Effector memory CD4-positive, alpha-beta T cell (primary cell): ENCODE measurements around the gene ADAMTS14.

Experiments used
- DNase-seq, 3 donors: peaks; one replicate each; pipeline ENCODE4 v3.0.0-alpha.2; 2020
- H3K27ac ChIP-seq: 2 replicates; pipeline ENCODE4 v1.7.0; 2013; ENCODE audit warnings: mild to moderate bottlenecking, low read length, moderate library complexity; ENCODE audit not compliant: insufficient read depth, poor library complexity, severe bottlenecking
- H3K27me3 ChIP-seq: replicated peaks from 2 replicates; pipeline ENCODE4 v1.7.0; 2013; ENCODE audit warnings: mild to moderate bottlenecking, low read length; ENCODE audit not compliant: insufficient read depth, control insufficient read depth, poor library complexity, severe bottlenecking
- H3K36me3 ChIP-seq: 2 replicates; pipeline ENCODE4 v1.7.0; 2013; ENCODE audit warnings: mild to moderate bottlenecking, low read length, moderate library complexity; ENCODE audit not compliant: control insufficient read depth, insufficient read depth
- H3K4me1 ChIP-seq: 2 replicates; pipeline ENCODE4 v1.7.0; 2013; ENCODE audit warnings: low read length, mild to moderate bottlenecking; ENCODE audit not compliant: control insufficient read depth, insufficient read depth, poor library complexity, severe bottlenecking
- H3K4me3 ChIP-seq: 2 replicates; pipeline ENCODE4 v1.7.0; 2013; ENCODE audit warnings: low read length, low read depth, mild to moderate bottlenecking; ENCODE audit not compliant: insufficient read depth, poor library complexity, severe bottlenecking
- H3K9me3 ChIP-seq: 2 replicates; pipeline ENCODE4 v1.7.0; 2013; ENCODE audit warnings: mild to moderate bottlenecking, low read length, moderate library complexity; ENCODE audit not compliant: control insufficient read depth

The ADAMTS14 gene

DNA sequence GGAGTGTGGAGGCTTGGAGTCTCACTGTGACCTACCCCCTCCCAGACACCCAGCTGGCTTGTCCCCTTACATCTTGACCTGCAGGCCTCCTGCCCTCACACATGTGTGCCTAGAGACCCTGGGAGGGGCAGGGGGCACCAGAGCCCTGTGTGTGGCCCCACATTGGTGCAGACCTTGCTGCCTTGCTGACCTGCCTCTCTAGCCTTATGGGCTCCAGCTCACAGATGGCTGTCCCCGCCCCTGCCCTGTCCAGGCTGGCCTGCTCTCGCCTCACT is 9.4 kb downstream of the ADAMTS14 start:
- no peak for DNase-seq
- Histone ChIP-seq H3K4me1 (no peaks in the 10 kb centered on the region), H3K36me3 (no peaks in the 10 kb centered on the region), H3K4me3 (no peak overlapping the region), H3K27me3 (no peaks in the 10 kb centered on the region), H3K27ac (no peak overlapping the region), H3K9me3 (no peaks in the 10 kb centered on the region)

DNA sequence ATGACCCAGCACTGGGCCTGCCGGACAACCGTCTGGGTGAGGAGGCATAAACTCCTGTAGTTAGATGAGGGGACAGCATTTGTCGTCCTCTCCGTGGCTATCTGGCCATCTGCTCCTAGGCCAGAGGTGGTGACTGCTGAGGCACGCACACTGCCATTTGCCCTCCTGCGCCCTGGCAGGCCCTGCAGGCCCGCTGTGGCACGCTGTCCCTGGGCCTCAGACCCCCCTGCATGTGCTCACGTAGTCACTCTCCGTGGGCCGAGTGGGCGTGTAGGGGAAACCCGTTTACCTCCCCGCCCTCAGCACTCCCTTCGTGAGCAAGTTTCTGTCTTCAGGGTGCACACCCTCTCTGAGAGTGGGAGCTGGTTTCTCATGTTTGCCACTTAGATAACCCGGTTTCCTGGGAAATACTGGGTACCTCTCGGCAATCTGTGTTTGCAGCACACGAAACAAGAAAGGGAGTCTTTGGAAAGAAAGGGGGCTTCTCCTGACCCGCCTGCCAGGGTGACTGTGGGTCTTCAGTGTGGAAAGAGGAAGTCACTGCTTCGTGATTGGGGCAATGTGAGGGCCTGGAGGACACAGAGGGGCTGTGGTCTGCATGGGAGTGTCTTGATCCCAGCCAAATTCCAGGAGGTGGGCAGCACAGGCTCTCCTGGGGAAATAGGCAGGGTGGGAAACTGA is 10.8 kb downstream of the ADAMTS14 start:
- H3K36me3 ChIP-seq, result no peaks in the 10 kb centered on the region
- DNase-seq, result no peak
- no peak overlapping the region for H3K27ac ChIP-seq
- H3K4me1 ChIP-seq, result no peaks in the 10 kb centered on the region
- no peaks in the 10 kb centered on the region for H3K9me3 ChIP-seq
- no peak overlapping the region for H3K4me3 ChIP-seq
- no peaks in the 10 kb centered on the region for H3K27me3 ChIP-seq

DNA sequence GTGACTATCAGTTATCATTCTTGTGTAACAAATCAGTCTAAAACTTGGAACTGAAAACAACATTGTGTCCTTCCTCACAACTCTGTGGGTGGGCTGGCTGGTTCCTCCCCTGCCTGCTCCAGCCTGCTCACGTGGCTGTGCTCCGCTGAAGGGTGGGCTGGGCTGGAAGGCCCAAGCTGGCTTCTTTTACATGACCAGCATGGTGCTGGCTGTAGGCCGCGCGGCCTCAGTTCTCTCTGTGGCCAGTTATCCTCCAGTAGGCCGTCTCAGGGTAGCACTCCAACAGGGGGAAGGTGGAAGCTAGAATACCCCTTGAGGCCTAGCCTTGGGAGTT is 11.3 kb downstream of the ADAMTS14 start:
- no peak for DNase-seq

DNA sequence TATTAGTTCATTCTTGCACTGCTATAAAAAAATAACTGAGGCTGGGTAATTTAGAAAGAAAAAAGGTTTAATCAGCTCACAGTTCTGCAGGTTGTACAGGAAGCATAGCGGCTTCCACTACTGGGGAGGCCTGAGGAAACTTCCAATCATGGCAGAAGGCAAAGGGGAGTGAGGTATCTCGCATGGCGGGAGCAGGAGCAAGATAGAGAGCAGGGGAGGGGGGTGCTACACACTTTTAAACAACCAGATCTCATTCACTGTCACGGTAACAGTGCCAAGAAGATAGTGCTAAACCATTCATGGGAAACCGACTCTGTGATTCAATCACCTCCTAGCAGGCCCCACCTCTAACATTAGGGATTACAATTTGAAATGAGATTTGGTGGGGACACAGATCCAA is 11.6 kb downstream of the ADAMTS14 start:
- no peaks in the 10 kb centered on the region for H3K4me1 ChIP-seq
- H3K36me3 ChIP-seq, result no peaks in the 10 kb centered on the region
- no peak overlapping the region for H3K4me3 ChIP-seq
- no peak overlapping the region for H3K27ac ChIP-seq
- no peaks in the 10 kb centered on the region for H3K9me3 ChIP-seq
- H3K27me3 ChIP-seq, result no peaks in the 10 kb centered on the region
- no peak for DNase-seq

More for the DNA sequence above, 11.3 kb downstream of the ADAMTS14 start:
- Histone ChIP-seq H3K27ac (no peak overlapping the region), H3K9me3 (no peaks in the 10 kb centered on the region), H3K27me3 (no peaks in the 10 kb centered on the region), H3K4me3 (no peak overlapping the region), H3K36me3 (no peaks in the 10 kb centered on the region), H3K4me1 (no peaks in the 10 kb centered on the region)

DNA sequence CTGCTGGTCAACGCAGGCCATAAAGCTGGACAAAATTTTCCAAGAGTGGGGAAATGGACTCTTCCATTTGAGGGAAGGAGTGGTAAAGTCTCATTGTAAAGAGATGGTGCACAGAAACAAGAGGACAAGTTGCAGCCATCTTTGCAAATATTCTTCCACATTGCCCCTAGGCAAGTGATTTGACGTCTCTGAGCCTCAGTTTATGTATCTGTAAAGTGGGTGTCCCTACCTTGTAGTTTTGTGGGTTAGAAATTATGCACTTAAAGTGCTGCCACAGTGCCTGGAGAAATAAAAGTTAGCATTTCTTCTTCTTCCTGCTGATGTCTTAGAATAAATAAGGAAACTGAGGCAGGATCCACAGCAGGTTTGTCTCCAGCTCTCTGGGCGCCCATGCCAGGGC is 12.1 kb downstream of the ADAMTS14 start:
- Histone ChIP-seq H3K36me3 (no peaks in the 10 kb centered on the region), H3K4me3 (no peak overlapping the region), H3K9me3 (no peaks in the 10 kb centered on the region), H3K4me1 (no peaks in the 10 kb centered on the region), H3K27ac (no peak overlapping the region), H3K27me3 (no peaks in the 10 kb centered on the region)
- DNase-seq, result no peak

DNA sequence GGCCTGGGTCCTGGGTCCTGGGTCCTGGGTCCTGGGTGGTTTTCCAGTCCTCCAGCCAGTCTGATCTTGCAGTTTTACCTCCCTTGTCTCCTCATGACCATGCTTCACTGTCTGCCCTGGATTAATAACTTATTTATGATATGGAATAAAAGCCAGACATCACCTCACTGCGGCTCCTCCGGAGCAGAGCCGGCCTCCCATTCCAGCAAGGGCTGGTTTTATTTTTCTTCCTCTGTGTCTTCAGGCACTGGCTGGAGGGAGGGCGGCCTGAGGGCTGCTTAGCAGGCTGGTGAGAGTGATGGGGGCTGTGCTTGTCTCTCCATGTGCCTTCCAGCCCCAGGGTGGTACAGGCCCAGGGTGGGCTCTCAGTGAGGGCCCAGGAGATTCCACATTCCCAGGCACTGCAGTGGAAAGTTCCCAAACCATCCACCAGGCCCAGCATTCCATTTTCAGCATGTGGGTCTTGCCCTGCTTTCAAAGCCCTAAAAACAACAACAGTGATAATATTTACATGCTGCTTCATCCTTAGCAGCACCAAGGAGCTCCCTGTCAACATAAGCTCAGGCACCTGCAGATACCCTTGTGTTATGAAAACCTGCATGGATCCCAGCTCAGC is 12.6 kb downstream of the ADAMTS14 start:
- Histone ChIP-seq H3K36me3 (no peaks in the 10 kb centered on the region), H3K4me1 (no peaks in the 10 kb centered on the region), H3K9me3 (no peaks in the 10 kb centered on the region), H3K27ac (no peak overlapping the region), H3K4me3 (no peak overlapping the region), H3K27me3 (no peaks in the 10 kb centered on the region)
- DNase-seq, result no peak

DNA sequence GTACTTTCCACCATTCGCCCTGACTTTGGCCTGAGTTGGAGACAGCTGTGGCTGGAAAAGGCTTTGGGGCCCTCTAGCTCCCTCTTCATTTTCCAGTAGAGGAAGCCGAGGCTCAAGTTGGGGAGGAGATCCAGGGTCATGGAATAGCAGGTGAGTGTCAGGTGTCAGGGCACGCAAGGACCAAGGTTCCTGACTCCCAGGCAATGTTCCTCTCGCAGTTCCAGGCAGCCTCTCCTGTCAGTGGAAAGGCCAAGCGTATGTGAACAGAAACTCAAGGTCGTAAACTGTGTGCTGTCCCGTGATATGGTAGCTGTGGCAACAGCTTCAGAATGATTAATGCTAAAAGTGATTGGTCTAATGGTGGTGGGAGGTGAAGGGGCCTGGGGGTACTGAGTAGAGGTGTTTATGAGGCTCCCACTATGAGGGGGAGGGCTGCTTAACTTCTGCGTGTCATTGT is 13.2 kb downstream of the ADAMTS14 start:
- no peaks in the 10 kb centered on the region for H3K27me3 ChIP-seq
- no peak overlapping the region for H3K27ac ChIP-seq
- H3K36me3 ChIP-seq, result no peaks in the 10 kb centered on the region
- DNase-seq, result no peak
- H3K4me3 ChIP-seq, result no peak overlapping the region
- no peaks in the 10 kb centered on the region for H3K4me1 ChIP-seq
- H3K9me3 ChIP-seq, result no peaks in the 10 kb centered on the region

DNA sequence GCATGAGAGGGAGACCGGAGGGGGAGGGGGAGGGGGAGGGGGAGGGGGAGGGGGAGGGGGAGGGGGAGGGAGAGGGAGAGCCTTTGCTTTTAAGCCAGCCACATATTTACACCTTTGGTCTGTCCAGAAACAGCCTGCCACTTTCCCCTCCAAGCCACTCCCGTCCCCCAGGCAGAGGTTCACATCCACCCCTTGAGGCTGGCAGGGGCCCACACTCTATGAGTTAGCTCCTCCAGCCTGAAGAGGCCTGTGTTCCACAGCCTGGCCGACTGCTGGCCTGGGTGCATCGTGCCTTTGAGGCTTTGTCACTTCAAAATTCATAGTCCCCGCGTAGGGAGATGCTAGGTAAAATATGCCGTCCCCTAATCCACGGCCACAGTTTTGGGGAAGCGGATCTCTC is 16.5 kb downstream of the ADAMTS14 start:
- Histone ChIP-seq H3K4me3 (no peak overlapping the region), H3K9me3 (no peaks in the 10 kb centered on the region), H3K4me1 (no peaks in the 10 kb centered on the region), H3K27ac (no peak overlapping the region), H3K36me3 (no peaks in the 10 kb centered on the region), H3K27me3 (no peaks in the 10 kb centered on the region)
- DNase-seq, result no peak

GRCh38 chr10:70689661-70690060 is 17.4 kb downstream of the ADAMTS14 start:
- H3K36me3 ChIP-seq, result no peaks in the 10 kb centered on the region
- H3K4me1 ChIP-seq, result no peaks in the 10 kb centered on the region
- no peak for DNase-seq
- H3K9me3 ChIP-seq, result no peaks in the 10 kb centered on the region
- H3K27me3 ChIP-seq, result no peaks in the 10 kb centered on the region
- no peak overlapping the region for H3K4me3 ChIP-seq
- no peak overlapping the region for H3K27ac ChIP-seq

GRCh38 chr10:70690589-70690988 is 18.3 kb downstream of the ADAMTS14 start:
- no peaks in the 10 kb centered on the region for H3K27me3 ChIP-seq
- H3K27ac ChIP-seq, result no peak overlapping the region
- H3K9me3 ChIP-seq, result no peaks in the 10 kb centered on the region
- no peaks in the 10 kb centered on the region for H3K4me1 ChIP-seq
- DNase-seq, result no peak
- no peaks in the 10 kb centered on the region for H3K36me3 ChIP-seq
- H3K4me3 ChIP-seq, result no peak overlapping the region
